G401 (cell line): Measurements from ENCODE around the gene FRY. TPM values are rescaled to one million over a fixed set of nuclear protein-coding genes. Genes with fewer than 3 reads are reported as not detected.
A peak's percentile ranks its signal among the peaks of the same experiment; 100 is the strongest.

Source experiments
- DNase-seq: peaks from one replicate; pipeline ENCODE4 v3.0.0-alpha.2; 2015; ENCODE audit warnings: low spot score
- in situ Hi-C: cut with HindIII; loops from 2 replicates; pipeline ENCODE4 v1.10.0; 2016; ENCODE audit warnings: low sequenced_read_pairs, mixed read lengths
- total RNA-seq: library from RNA; depleted of rRNA; stranded (reverse); fragments of >200 nt; shearing (Covaris generic); gene quantifications from 2 replicates; pipeline ENCODE4 v1.2.3, GENCODE V29; 2014

Gene FRY
- total RNA-seq, 1 experiment from 2014 or later, result 3.1 TPM

GRCh38 chr13:32011971-32012370, 19.6 kb upstream of the FRY start:
- in situ Hi-C loops, result no loop called here
- DNase-seq, result no peak

GRCh38 chr13:32013181-32013580, 18.4 kb upstream of the FRY start:
- no peak for DNase-seq
- in situ Hi-C loops, result no loop called here

GRCh38 chr13:32016119-32016518, 15.5 kb upstream of the FRY start:
- in situ Hi-C loops, result no loop called here

GRCh38 chr13:32016631-32017030, 14.9 kb upstream of the FRY start:
- in situ Hi-C loops, result no loop called here
- no peak for DNase-seq

More at GRCh38 chr13:32016119-32016518, 15.5 kb upstream of the FRY start:
- no peak for DNase-seq

GRCh38 chr13:32017474-32017873, 14.1 kb upstream of the FRY start:
- in situ Hi-C loops, result no loop called here
- DNase-seq, result no peak

GRCh38 chr13:32019612-32020233, 11.9 kb upstream of the FRY start:
- in situ Hi-C loops, result no loop called here
- peak; percentile 46 for DNase-seq

- in situ Hi-C loops, result no loop called here
- no peak for DNase-seq
Observed at GRCh38 chr13:32021785-32022184, 9.8 kb upstream of the FRY start.

- DNase-seq, result peak; percentile 45
- in situ Hi-C loops, result no loop called here
Observed at GRCh38 chr13:32022311-32022710, 9.3 kb upstream of the FRY start.

GRCh38 chr13:32023096-32023495, 8.5 kb upstream of the FRY start:
- in situ Hi-C loops, result no loop called here
- no peak for DNase-seq

- in situ Hi-C loops, result no loop called here
- DNase-seq, result no peak
Observed at GRCh38 chr13:32023698-32024097, 7.9 kb upstream of the FRY start.

- in situ Hi-C loops, result no loop called here
- DNase-seq, result no peak
Observed at GRCh38 chr13:32024750-32025149, 6.8 kb upstream of the FRY start.

- in situ Hi-C loops, result no loop called here
- DNase-seq, result no peak
Observed at GRCh38 chr13:32025730-32026129, 5.8 kb upstream of the FRY start.

GRCh38 chr13:32026623-32027022, 5.0 kb upstream of the FRY start:
- no peak for DNase-seq
- in situ Hi-C loops, result no loop called here

- DNase-seq, result no peak
- in situ Hi-C loops, result no loop called here
Observed at GRCh38 chr13:32028711-32029110, 2.9 kb upstream of the FRY start.

- no peak for DNase-seq
- in situ Hi-C loops, result no loop called here
Observed at GRCh38 chr13:32029684-32030083, 1.9 kb upstream of the FRY start.

GRCh38 chr13:32031815-32032370, 319 bp downstream of the FRY start:
- in situ Hi-C loops, result no loop called here
- peak; percentile 50 for DNase-seq

- DNase-seq, result peak; percentile 40
- in situ Hi-C loops, result no loop called here
Observed at GRCh38 chr13:32032759-32033158, 1.2 kb downstream of the FRY start.

GRCh38 chr13:32033744-32034143, 2.2 kb downstream of the FRY start:
- no peak for DNase-seq
- in situ Hi-C loops, result no loop called here

- no peak for DNase-seq
- in situ Hi-C loops, result no loop called here
Observed at GRCh38 chr13:32035716-32036115, 4.1 kb downstream of the FRY start.

- no peak for DNase-seq
- in situ Hi-C loops, result no loop called here
Observed at GRCh38 chr13:32036126-32036695, 4.6 kb downstream of the FRY start.

- DNase-seq, result no peak
- in situ Hi-C loops, result no loop called here
Observed at GRCh38 chr13:32036757-32037156, 5.2 kb downstream of the FRY start.
